GM12874 (cell line): ENCODE data around the gene THEM5.

Experiments
- TF ChIP-seq, protein P1 (sequence below): IDR thresholded peaks from 2 replicates; pipeline ENCODE4 v1.5.1; 2011; ENCODE audit warnings: low read depth, mild to moderate bottlenecking, control low read depth, low read length, moderate library complexity; ENCODE audit not compliant: insufficient read depth

Gene THEM5

DNA sequence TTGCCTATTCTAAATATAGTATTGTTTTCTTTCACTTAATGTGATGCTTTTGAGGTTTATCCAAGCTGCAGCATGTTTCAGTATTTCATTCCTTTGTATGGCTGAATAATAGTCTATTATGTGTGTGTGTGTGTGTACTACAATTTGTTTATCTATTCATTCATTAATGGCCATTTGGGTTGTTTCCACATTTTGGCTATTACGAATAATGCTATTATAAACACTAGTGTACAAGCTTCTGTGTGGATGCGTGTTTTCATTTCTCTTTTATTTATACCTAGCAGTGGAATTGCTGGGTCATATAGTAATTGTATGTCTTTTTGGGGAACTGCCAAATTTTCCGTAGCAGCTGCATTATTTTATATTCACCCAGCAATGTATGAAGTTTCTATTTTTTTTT is 15.0 kb upstream of the THEM5 start:
- TF ChIP-seq, protein P1, sequence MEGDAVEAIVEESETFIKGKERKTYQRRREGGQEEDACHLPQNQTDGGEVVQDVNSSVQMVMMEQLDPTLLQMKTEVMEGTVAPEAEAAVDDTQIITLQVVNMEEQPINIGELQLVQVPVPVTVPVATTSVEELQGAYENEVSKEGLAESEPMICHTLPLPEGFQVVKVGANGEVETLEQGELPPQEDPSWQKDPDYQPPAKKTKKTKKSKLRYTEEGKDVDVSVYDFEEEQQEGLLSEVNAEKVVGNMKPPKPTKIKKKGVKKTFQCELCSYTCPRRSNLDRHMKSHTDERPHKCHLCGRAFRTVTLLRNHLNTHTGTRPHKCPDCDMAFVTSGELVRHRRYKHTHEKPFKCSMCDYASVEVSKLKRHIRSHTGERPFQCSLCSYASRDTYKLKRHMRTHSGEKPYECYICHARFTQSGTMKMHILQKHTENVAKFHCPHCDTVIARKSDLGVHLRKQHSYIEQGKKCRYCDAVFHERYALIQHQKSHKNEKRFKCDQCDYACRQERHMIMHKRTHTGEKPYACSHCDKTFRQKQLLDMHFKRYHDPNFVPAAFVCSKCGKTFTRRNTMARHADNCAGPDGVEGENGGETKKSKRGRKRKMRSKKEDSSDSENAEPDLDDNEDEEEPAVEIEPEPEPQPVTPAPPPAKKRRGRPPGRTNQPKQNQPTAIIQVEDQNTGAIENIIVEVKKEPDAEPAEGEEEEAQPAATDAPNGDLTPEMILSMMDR, result no peak

GRCh38 chr1:151867765-151868411 is 14.4 kb upstream of the THEM5 start:
- TF ChIP-seq, protein P1, result no peak

DNA sequence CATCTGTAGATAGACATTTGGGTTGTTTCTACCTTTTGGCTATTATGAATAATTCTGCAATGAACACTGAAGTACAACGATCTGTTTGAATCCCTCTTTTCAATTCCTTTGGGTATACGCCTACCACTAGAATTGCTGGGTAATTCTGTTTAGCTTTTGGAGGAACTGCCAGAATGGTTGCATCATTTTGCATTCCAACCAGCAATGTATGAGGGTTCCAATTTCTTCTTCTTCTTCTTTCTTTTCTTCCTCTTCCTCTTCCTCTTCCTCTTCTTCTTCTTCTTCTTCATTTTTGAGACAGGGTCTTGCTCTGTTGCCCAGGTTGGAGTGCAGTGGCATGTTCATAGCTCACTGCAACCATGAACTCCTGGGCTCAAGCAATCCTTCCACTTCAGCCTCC is 13.8 kb upstream of the THEM5 start:
- TF ChIP-seq, protein P1, result no peak

- TF ChIP-seq, protein P1, result no peak
Measured at GRCh38 chr1:151864411-151864810, 10.9 kb upstream of the THEM5 start.

DNA sequence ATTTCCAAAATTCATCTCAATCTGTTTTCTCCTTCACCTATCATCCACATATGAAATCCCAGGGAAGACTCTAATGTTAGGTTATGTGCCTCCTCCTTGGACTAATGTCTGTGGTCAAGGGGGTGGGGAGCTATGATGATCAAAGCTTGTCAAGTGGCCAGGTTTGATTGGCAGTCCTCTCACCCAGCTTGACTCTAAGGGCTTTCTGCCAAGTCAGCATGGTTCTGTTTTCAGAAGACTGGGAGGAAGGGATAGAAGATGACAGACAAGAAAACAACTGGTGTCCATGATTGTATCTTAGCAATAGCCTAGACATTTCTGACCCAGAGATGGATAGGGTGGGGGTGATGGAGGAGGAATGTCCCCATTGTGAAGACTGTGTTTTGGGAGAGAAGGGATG is 9.1 kb upstream of the THEM5 start:
- TF ChIP-seq, protein P1, result no peak

- TF ChIP-seq, protein P1, result no peak
Measured at GRCh38 chr1:151860504-151861187, 7.1 kb upstream of the THEM5 start.

GRCh38 chr1:151859891-151860293 is 6.4 kb upstream of the THEM5 start:
- TF ChIP-seq, protein P1, result no peak
